Measurements from ENCODE around the gene MEGF6. TPM values are rescaled to one million over a fixed set of nuclear protein-coding genes. Genes with fewer than 3 reads are reported as not detected.

Gene MEGF6
- total RNA-seq, 2 donors from 2014 or later = 83.0 to 103 TPM

GRCh38 chr1:3534803-3535637 lies 76.3 kb downstream of the MEGF6 start:
- no peak for TF ChIP-seq CTCF (conservative IDR thresholded peaks at IDR 0.05)
- H3K4me3 Mint-ChIP-seq = no peak overlapping the region
- Histone ChIP-seq H3K27ac (ENCODE audit: low read depth, low read length) (no peak overlapping the region), H3K4me1 (ENCODE audit: control insufficient read depth, insufficient read depth, low read length) (peaks cover 7% of the 10 kb centered on the region), H3K27me3 (ENCODE audit: control insufficient read depth, insufficient read depth, low read length, poor library complexity, severe bottlenecking) (no peaks in the 10 kb centered on the region), H3K9ac (ENCODE audit: extremely low read depth, low read length, poor library complexity, severe bottlenecking) (no peak overlapping the region), H3K36me3 (ENCODE audit: control insufficient read depth, insufficient read depth, low read length) (no peaks in the 10 kb centered on the region), H3K9me3 (ENCODE audit: control insufficient read depth, low read length) (no peaks in the 10 kb centered on the region), H3K4me3 (ENCODE audit: low read length) (no peak overlapping the region)
- H3K36me3 Mint-ChIP-seq (ENCODE audit: low read depth) = no peaks in the 10 kb centered on the region
- H3K4me1 Mint-ChIP-seq = peaks cover 15% of the 10 kb centered on the region
- no peaks in the 10 kb centered on the region for H3K27me3 Mint-ChIP-seq (ENCODE audit: insufficient read depth)
- no peak for DNase-seq
- 88 to 91% methylated on average over 10 to 17 of the region's 17 CpGs for WGBS, 2 experiments (ENCODE audit: insufficient coverage in 1 of 2, insufficient read length in 1 of 2)
- no peaks in the 10 kb centered on the region for H3K9me3 Mint-ChIP-seq
- no peak overlapping the region for H3K27ac Mint-ChIP-seq

- 86 to 87% methylated on average over 19 to 30 of the region's 30 CpGs for WGBS, 2 experiments (ENCODE audit: insufficient coverage in 1 of 2, insufficient read length in 1 of 2)
- Mint-ChIP-seq H3K27me3 (ENCODE audit: insufficient read depth) (no peaks in the 10 kb centered on the region), H3K9me3 (no peaks in the 10 kb centered on the region), H3K36me3 (ENCODE audit: low read depth) (peaks cover 1% of the 10 kb centered on the region), H3K4me3 (no peak overlapping the region), H3K4me1 (peaks cover 17% of the 10 kb centered on the region), H3K27ac (no peak overlapping the region)
- no peak overlapping the region for H3K9ac ChIP-seq (ENCODE audit: extremely low read depth, low read length, poor library complexity, severe bottlenecking)
- no peaks in the 10 kb centered on the region for H3K27me3 ChIP-seq (ENCODE audit: control insufficient read depth, insufficient read depth, low read length, poor library complexity, severe bottlenecking)
- no peak overlapping the region for H3K27ac ChIP-seq (ENCODE audit: low read depth, low read length)
- peak; percentile 82 for DNase-seq
- H3K4me1 ChIP-seq (ENCODE audit: control insufficient read depth, insufficient read depth, low read length) = peaks cover 13% of the 10 kb centered on the region
- TF ChIP-seq CTCF (conservative IDR thresholded peaks at IDR 0.05) = peak; percentile 62
- H3K9me3 ChIP-seq (ENCODE audit: control insufficient read depth, low read length) = no peaks in the 10 kb centered on the region
- no peaks in the 10 kb centered on the region for H3K36me3 ChIP-seq (ENCODE audit: control insufficient read depth, insufficient read depth, low read length)
- H3K4me3 ChIP-seq (ENCODE audit: low read length) = no peak overlapping the region
Observed at GRCh38 chr1:3533067-3534048, 78.0 kb downstream of the MEGF6 start.

GRCh38 chr1:3531928-3532327 lies 79.4 kb downstream of the MEGF6 start:
- Histone ChIP-seq H3K27me3 (ENCODE audit: control insufficient read depth, insufficient read depth, low read length, poor library complexity, severe bottlenecking) (no peaks in the 10 kb centered on the region), H3K4me3 (ENCODE audit: low read length) (no peak overlapping the region), H3K36me3 (ENCODE audit: control insufficient read depth, insufficient read depth, low read length) (no peaks in the 10 kb centered on the region), H3K4me1 (ENCODE audit: control insufficient read depth, insufficient read depth, low read length) (peaks cover 13% of the 10 kb centered on the region), H3K9ac (ENCODE audit: extremely low read depth, low read length, poor library complexity, severe bottlenecking) (no peak overlapping the region), H3K27ac (ENCODE audit: low read depth, low read length) (no peak overlapping the region), H3K9me3 (ENCODE audit: control insufficient read depth, low read length) (no peaks in the 10 kb centered on the region)
- 84 to 87% methylated on average over 9 to 10 of the region's 10 CpGs for WGBS, 2 experiments (ENCODE audit: insufficient coverage in 1 of 2, insufficient read length in 1 of 2)
- Mint-ChIP-seq H3K9me3 (no peaks in the 10 kb centered on the region), H3K4me1 (peaks cover 17% of the 10 kb centered on the region), H3K27ac (no peak overlapping the region), H3K36me3 (ENCODE audit: low read depth) (peaks cover 2% of the 10 kb centered on the region), H3K4me3 (peak overlapping the region; percentile 73), H3K27me3 (ENCODE audit: insufficient read depth) (no peaks in the 10 kb centered on the region)
- peak; percentile 59 for DNase-seq
- no peak for TF ChIP-seq CTCF (conservative IDR thresholded peaks at IDR 0.05)
